Measurements from ENCODE around the gene FOXS1. TPM values are rescaled to one million over a fixed set of nuclear protein-coding genes. Genes with fewer than 3 reads are reported as not detected.

Gene FOXS1
- total and polyA plus RNA-seq, 11 donors = 1.9 to 6.0 (median 3.7) TPM

DNA sequence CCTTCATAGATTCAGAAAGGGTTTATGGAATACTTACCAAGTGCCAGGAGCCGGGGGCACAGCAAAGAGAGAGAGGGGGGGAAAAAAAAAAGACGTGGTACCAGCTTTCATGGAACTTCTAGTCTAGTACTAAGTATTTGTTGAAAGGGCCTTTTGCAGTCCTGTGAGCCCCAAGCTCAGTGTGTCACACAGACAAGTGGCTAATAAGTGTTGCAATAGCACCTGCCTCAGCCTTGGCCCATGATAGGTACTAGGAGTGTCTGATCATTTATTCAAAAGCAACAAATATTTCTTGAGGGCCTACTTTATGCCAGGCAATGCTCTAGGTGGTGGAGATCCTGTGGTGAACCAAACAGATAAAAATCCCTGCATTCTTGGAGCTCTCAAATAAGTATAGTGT lies 18.3 kb downstream of the FOXS1 start:
- no peaks in the 10 kb centered on the region for H3K36me3 ChIP-seq
- intact Hi-C loops (cut with DNase I) = loop anchor here (5.0 to 10.0 kb wide), 7 partner anchors 128 to 828 kb away; partner anchors contain the start of gene PDRG1 (in 1 of the 10)

DNA sequence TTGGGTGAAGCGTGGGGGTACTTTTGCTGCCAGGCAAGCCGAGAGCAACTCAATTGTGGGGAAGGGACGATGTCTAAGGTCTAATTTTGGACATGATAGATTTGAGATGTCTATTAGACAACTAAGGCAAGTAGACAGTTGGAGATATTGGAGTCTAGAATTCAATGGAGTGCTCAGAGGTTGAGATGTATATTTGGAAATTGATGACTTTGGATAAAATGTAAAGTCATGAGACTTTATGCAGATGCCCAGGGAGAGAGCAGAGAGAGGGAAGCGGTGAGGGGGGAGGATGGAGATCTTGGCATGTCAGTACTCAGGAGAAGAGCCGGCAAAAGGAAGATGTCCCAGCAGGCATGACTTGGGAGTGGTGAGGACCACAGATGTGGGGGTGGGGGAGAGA lies 19.3 kb downstream of the FOXS1 start:
- no peak for ATAC-seq
- intact Hi-C loops (cut with DNase I) = loop anchor here (5.0 to 10.0 kb wide), 7 partner anchors 129 to 829 kb away; partner anchors contain the start of gene PDRG1 (in 1 of the 10)
- H3K36me3 ChIP-seq = no peaks in the 10 kb centered on the region

More for the DNA sequence above, 18.3 kb downstream of the FOXS1 start:
- Histone ChIP-seq H3K4me3 (no peak overlapping the region), H3K4me1 (peaks cover 0 to 11% (median 5%) of the 10 kb centered on the region in 12 donors), H3K9me3 (no peaks in the 10 kb centered on the region), H3K27me3 (no peaks in the 10 kb centered on the region), H3K27ac (no peak overlapping the region)
- DNase-seq = no peak
- 80 to 88% (median 83%) methylated on average over 2 of the region's 2 CpGs for WGBS, 4 donors
- no peak for ATAC-seq
- TF ChIP-seq POLR2A (IDR thresholded peaks at IDR 0.05) = no peak
- TF ChIP-seq, protein P1, sequence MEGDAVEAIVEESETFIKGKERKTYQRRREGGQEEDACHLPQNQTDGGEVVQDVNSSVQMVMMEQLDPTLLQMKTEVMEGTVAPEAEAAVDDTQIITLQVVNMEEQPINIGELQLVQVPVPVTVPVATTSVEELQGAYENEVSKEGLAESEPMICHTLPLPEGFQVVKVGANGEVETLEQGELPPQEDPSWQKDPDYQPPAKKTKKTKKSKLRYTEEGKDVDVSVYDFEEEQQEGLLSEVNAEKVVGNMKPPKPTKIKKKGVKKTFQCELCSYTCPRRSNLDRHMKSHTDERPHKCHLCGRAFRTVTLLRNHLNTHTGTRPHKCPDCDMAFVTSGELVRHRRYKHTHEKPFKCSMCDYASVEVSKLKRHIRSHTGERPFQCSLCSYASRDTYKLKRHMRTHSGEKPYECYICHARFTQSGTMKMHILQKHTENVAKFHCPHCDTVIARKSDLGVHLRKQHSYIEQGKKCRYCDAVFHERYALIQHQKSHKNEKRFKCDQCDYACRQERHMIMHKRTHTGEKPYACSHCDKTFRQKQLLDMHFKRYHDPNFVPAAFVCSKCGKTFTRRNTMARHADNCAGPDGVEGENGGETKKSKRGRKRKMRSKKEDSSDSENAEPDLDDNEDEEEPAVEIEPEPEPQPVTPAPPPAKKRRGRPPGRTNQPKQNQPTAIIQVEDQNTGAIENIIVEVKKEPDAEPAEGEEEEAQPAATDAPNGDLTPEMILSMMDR (IDR thresholded peaks at IDR 0.05) = no peak

DNA sequence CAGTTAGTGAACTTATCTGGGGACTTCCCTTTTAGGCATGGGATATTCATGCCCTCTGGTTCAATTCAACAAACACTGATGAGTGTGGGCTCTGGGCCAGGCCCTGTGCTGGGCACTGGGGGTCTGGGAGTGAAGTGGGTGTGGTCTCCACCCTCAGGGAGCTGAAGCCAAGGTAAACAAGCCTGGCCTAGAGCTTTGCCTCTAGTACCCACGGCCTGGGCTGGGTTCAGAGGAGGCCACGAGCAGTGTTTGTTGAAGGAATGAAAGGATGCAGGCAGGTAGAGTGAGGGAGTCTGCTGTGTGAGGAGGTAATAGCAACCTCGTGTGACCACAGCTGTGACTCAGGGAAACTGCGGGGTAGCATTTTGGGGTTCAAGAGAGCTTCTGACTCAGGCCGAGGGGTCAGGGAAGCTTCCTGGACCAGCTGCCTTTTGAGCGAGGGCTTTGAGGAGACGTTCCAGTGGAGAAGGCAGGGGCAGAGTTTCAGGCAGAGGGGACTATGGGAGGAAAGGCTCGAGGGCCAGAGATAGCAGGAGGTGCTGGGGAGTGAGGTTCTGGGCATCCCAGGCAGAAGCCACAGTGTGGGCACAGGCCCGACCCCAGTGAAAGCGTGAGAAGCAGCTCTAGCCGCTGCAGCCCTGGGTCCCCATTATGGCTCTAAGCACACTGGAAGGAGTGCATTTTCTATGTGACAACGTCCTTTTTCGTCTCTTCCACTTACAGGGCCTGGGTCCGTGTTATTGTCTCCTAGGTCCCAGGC lies 20.7 kb downstream of the FOXS1 start:
- DNase-seq (no peak), ATAC-seq (no peak)
- Histone ChIP-seq H3K27ac (no peak overlapping the region), H3K27me3 (no peaks in the 10 kb centered on the region), H3K4me3 (no peak overlapping the region), H3K36me3 (no peaks in the 10 kb centered on the region), H3K9me3 (no peaks in the 10 kb centered on the region), H3K4me1 (peaks cover 0 to 12% (median 5%) of the 10 kb centered on the region in 12 donors)
- 82 to 86% (median 84%) methylated on average over 14 of the region's 14 CpGs for WGBS, 4 donors
- TF ChIP-seq, protein P1 (IDR thresholded peaks at IDR 0.05) = no peak
- intact Hi-C loops (cut with DNase I) = loop anchor here (2.0 to 10.0 kb wide), 10 partner anchors 128 to 830 kb away; partner anchors contain the start of gene PDRG1 (in 2 of the 10)

More for the DNA sequence above, 19.3 kb downstream of the FOXS1 start:
- no peak for TF ChIP-seq POLR2A (IDR thresholded peaks at IDR 0.05)
- TF ChIP-seq, protein P1 (IDR thresholded peaks at IDR 0.05) = no peak
- Histone ChIP-seq H3K9me3 (no peaks in the 10 kb centered on the region), H3K27me3 (no peaks in the 10 kb centered on the region), H3K4me1 (peaks cover 0 to 12% (median 5%) of the 10 kb centered on the region in 12 donors), H3K4me3 (no peak overlapping the region), H3K27ac (no peak overlapping the region)
- WGBS, 4 donors = 88 to 90% (median 89%) methylated on average over 5 of the region's 5 CpGs
- DNase-seq = no peak

DNA sequence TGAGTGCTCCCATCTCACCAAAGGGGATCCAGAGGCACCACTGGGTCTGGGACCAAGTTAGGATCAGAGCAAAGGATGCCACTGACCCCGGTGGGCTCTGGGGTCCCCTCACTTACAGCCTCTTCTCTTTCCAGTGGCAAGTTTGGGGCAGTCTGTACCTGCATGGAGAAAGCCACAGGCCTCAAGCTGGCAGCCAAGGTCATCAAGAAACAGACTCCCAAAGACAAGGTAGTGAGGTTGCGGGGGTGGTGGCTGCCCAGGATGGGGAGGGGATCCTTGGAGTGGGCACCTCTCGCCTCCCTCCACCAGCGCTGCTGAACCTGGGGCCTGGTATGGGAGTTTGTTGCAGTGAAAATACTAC lies 21.3 kb downstream of the FOXS1 start:
- H3K4me1 ChIP-seq = peaks cover 0 to 17% (median 5%) of the 10 kb centered on the region in 12 donors
- DNase-seq = no peak
- H3K36me3 ChIP-seq = no peaks in the 10 kb centered on the region
- no peaks in the 10 kb centered on the region for H3K27me3 ChIP-seq
- no peak for TF ChIP-seq POLR2A (IDR thresholded peaks at IDR 0.05)
- TF ChIP-seq, protein P1 (IDR thresholded peaks at IDR 0.05) = no peak
- ATAC-seq = no peak
- no peaks in the 10 kb centered on the region for H3K9me3 ChIP-seq
- 89 to 94% (median 92%) methylated on average over 4 of the region's 4 CpGs for WGBS, 4 donors
- intact Hi-C loops (cut with DNase I) = loop anchor here in 9 of 10 donors (2.0 to 10.0 kb wide), 10 partner anchors 128 to 831 kb away; partner anchors contain the start of gene PDRG1 (in 2 of the 9)
- H3K4me3 ChIP-seq = no peak overlapping the region
- H3K27ac ChIP-seq = no peak overlapping the region

Data from heart left ventricle (tissue), 16 donors.